Measurements from ENCODE around the gene AASDH.

AASDH gene

DNA sequence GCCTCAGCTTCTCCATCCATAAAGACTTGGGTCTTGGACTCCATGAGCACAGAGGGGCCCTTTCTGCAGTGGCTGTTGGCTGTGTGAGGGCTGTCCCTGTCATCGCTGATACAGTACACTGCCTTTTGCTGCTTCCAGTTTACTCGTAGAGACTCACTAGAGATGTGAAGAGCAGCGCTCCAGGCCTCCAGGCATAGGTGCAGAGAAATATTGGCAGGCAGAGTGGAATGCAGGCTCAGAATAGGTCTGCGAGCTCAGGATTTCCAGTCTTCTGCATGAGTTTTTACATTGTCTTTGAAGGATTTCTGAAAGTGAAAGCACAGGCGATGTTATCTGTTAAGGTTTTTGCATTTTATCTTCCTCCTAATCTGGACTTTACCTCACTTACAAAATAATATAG, 97.4 kb downstream of the AASDH start:
- Histone ChIP-seq H3F3A (ENCODE audit: insufficient read depth, low read length) (no peaks in the 10 kb centered on the region), H3K4me2 (ENCODE audit: low read depth, low read length) (no peak overlapping the region), H3K9me2 (replicated peaks; ENCODE audit: insufficient read depth, low read length) (no peaks in the 10 kb centered on the region), H2AFZ (ENCODE audit: low read length) (no peak overlapping the region), H3K27me3 (replicated peaks; ENCODE audit: insufficient read depth, low read length) (no peaks in the 10 kb centered on the region), H3K9me3 (replicated peaks; ENCODE audit: insufficient read depth, low read length) (no peaks in the 10 kb centered on the region), H4K20me1 (ENCODE audit: insufficient read depth, low read length) (no peaks in the 10 kb centered on the region), H3K9ac (ENCODE audit: low read length) (no peak overlapping the region), H3K36me3 (replicated peaks; ENCODE audit: insufficient read depth, low read length) (no peaks in the 10 kb centered on the region), H3K4me3 (ENCODE audit: low read length) (no peak overlapping the region), H3K79me2 (ENCODE audit: low read length) (no peaks in the 10 kb centered on the region), H3K4me1 (ENCODE audit: low read length) (no peaks in the 10 kb centered on the region), H3K27ac (ENCODE audit: low read length) (no peak overlapping the region)
- no peak for DNase-seq
- TF ChIP-seq EZH2phosphoT487 (IDR thresholded peaks at IDR 0.05; ENCODE audit: low read length), result no peak
- TF ChIP-seq, protein P1, sequence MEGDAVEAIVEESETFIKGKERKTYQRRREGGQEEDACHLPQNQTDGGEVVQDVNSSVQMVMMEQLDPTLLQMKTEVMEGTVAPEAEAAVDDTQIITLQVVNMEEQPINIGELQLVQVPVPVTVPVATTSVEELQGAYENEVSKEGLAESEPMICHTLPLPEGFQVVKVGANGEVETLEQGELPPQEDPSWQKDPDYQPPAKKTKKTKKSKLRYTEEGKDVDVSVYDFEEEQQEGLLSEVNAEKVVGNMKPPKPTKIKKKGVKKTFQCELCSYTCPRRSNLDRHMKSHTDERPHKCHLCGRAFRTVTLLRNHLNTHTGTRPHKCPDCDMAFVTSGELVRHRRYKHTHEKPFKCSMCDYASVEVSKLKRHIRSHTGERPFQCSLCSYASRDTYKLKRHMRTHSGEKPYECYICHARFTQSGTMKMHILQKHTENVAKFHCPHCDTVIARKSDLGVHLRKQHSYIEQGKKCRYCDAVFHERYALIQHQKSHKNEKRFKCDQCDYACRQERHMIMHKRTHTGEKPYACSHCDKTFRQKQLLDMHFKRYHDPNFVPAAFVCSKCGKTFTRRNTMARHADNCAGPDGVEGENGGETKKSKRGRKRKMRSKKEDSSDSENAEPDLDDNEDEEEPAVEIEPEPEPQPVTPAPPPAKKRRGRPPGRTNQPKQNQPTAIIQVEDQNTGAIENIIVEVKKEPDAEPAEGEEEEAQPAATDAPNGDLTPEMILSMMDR (IDR thresholded peaks at IDR 0.05; ENCODE audit: low read length), result no peak
- no peak for TF ChIP-seq EZH2 (optimal IDR thresholded peaks at IDR 0.05; ENCODE audit: low read depth, low read length)

DNA sequence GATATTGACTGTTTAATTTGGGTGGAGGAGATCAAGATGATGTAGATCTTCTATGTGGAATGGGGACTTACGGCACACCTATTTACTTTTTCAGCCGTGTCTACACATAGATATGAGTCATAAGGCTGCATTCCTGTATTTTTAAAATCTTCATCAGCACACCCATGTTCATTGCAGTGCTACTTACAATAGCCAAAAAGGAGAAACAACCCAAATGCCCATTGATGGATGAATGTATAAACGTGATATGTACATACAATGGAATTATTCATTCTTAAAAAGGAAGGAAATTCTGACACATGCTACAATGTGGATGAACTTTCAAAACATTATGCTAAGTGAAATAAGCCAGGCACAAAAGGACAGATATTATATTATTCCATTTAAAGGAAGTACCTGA, 98.6 kb downstream of the AASDH start:
- Histone ChIP-seq H2AFZ (ENCODE audit: low read length) (no peak overlapping the region), H3K4me3 (ENCODE audit: low read length) (no peak overlapping the region), H3K9me3 (replicated peaks; ENCODE audit: insufficient read depth, low read length) (no peaks in the 10 kb centered on the region), H3K36me3 (replicated peaks; ENCODE audit: insufficient read depth, low read length) (no peaks in the 10 kb centered on the region), H3F3A (ENCODE audit: insufficient read depth, low read length) (no peaks in the 10 kb centered on the region), H3K4me1 (ENCODE audit: low read length) (no peaks in the 10 kb centered on the region), H3K27me3 (replicated peaks; ENCODE audit: insufficient read depth, low read length) (no peaks in the 10 kb centered on the region), H3K27ac (ENCODE audit: low read length) (no peak overlapping the region), H3K9ac (ENCODE audit: low read length) (no peak overlapping the region), H3K9me2 (replicated peaks; ENCODE audit: insufficient read depth, low read length) (no peaks in the 10 kb centered on the region), H3K79me2 (ENCODE audit: low read length) (no peaks in the 10 kb centered on the region), H4K20me1 (ENCODE audit: insufficient read depth, low read length) (no peaks in the 10 kb centered on the region), H3K4me2 (ENCODE audit: low read depth, low read length) (no peak overlapping the region)
- TF ChIP-seq EZH2 (optimal IDR thresholded peaks at IDR 0.05; ENCODE audit: low read depth, low read length), result no peak
- TF ChIP-seq, protein P1 (IDR thresholded peaks at IDR 0.05; ENCODE audit: low read length), result no peak
- no peak for TF ChIP-seq EZH2phosphoT487 (IDR thresholded peaks at IDR 0.05; ENCODE audit: low read length)
- no peak for DNase-seq

Measured in MM.1S (cell line).